ENCODE results near the gene IL20RB. TPM values are rescaled to one million over a fixed set of nuclear protein-coding genes. Genes with fewer than 3 reads are reported as not detected.

Gene IL20RB
- total RNA-seq, 1 experiment from 2014 or later, result 4.2 TPM

GRCh38 chr3:136958939-136959338 lies 1.2 kb downstream of the IL20RB start:
- intact Hi-C loops (cut with micrococcal nuclease; ENCODE audit: unreplicated experiment), result no loop called here

GRCh38 chr3:136959599-136959998 lies 1.8 kb downstream of the IL20RB start:
- ChIA-PET CTCF (no interaction called here), POLR2A (ENCODE audit: low non-redundant PET) (no interaction called here)
- Histone ChIP-seq H3K4me1 (ENCODE audit: insufficient read depth, low read length, poor library complexity, severe bottlenecking) (peaks cover 12% of the 10 kb centered on the region), H3K9me3 (ENCODE audit: low read depth, low read length, poor library complexity, severe bottlenecking) (no peaks in the 10 kb centered on the region), H3K27ac (ENCODE audit: low read depth, low read length, poor library complexity, severe bottlenecking) (no peak overlapping the region), H3K27me3 (replicated peaks; ENCODE audit: insufficient read depth, low read depth, low read length, poor library complexity) (no peaks in the 10 kb centered on the region), H3K4me3 (ENCODE audit: low read depth, low read length, poor library complexity, severe bottlenecking) (no peak overlapping the region), H3K36me3 (ENCODE audit: insufficient read depth, low read length, poor library complexity, severe bottlenecking) (no peaks in the 10 kb centered on the region)
- DNase-seq (ENCODE audit: low spot score), result no peak
- intact Hi-C loops (cut with micrococcal nuclease; ENCODE audit: unreplicated experiment), result no loop called here
- BruUV-seq (replicated peaks), result no TSS peak
- TF ChIP-seq EZH2 (IDR thresholded peaks at IDR 0.05; ENCODE audit: borderline replicate concordance, low read depth, low read length, poor library complexity, severe bottlenecking) (no peak), CTCF (conservative IDR thresholded peaks at IDR 0.05; ENCODE audit: low read depth, low read length) (no peak)

More at GRCh38 chr3:136958939-136959338, 1.2 kb downstream of the IL20RB start:
- no peak for DNase-seq (ENCODE audit: low spot score)
- ChIA-PET POLR2A (ENCODE audit: low non-redundant PET) (no interaction called here), CTCF (no interaction called here)
- H3K4me3 ChIP-seq (ENCODE audit: low read depth, low read length, poor library complexity, severe bottlenecking), result no peak overlapping the region
- no peak overlapping the region for H3K27ac ChIP-seq (ENCODE audit: low read depth, low read length, poor library complexity, severe bottlenecking)
- TF ChIP-seq CTCF (conservative IDR thresholded peaks at IDR 0.05; ENCODE audit: low read depth, low read length) (no peak), EZH2 (IDR thresholded peaks at IDR 0.05; ENCODE audit: borderline replicate concordance, low read depth, low read length, poor library complexity, severe bottlenecking) (no peak)
- no peaks in the 10 kb centered on the region for H3K27me3 ChIP-seq (replicated peaks; ENCODE audit: insufficient read depth, low read depth, low read length, poor library complexity)
- H3K36me3 ChIP-seq (ENCODE audit: insufficient read depth, low read length, poor library complexity, severe bottlenecking), result no peaks in the 10 kb centered on the region
- BruUV-seq (replicated peaks), result TSS peak; percentile 20
- H3K9me3 ChIP-seq (ENCODE audit: low read depth, low read length, poor library complexity, severe bottlenecking), result no peaks in the 10 kb centered on the region
- peaks cover 12% of the 10 kb centered on the region for H3K4me1 ChIP-seq (ENCODE audit: insufficient read depth, low read length, poor library complexity, severe bottlenecking)

- H3K9me3 ChIP-seq (ENCODE audit: low read depth, low read length, poor library complexity, severe bottlenecking), result no peaks in the 10 kb centered on the region
- no peak overlapping the region for H3K4me3 ChIP-seq (ENCODE audit: low read depth, low read length, poor library complexity, severe bottlenecking)
- H3K27ac ChIP-seq (ENCODE audit: low read depth, low read length, poor library complexity, severe bottlenecking), result no peak overlapping the region
- ChIA-PET CTCF (no interaction called here), POLR2A (ENCODE audit: low non-redundant PET) (no interaction called here)
- TF ChIP-seq CTCF (conservative IDR thresholded peaks at IDR 0.05; ENCODE audit: low read depth, low read length), result no peak
- TF ChIP-seq EZH2 (IDR thresholded peaks at IDR 0.05; ENCODE audit: borderline replicate concordance, low read depth, low read length, poor library complexity, severe bottlenecking), result no peak
- BruUV-seq (replicated peaks), result no TSS peak
- H3K36me3 ChIP-seq (ENCODE audit: insufficient read depth, low read length, poor library complexity, severe bottlenecking), result no peaks in the 10 kb centered on the region
- DNase-seq (ENCODE audit: low spot score), result no peak
- H3K27me3 ChIP-seq (replicated peaks; ENCODE audit: insufficient read depth, low read depth, low read length, poor library complexity), result no peaks in the 10 kb centered on the region
- intact Hi-C loops (cut with micrococcal nuclease; ENCODE audit: unreplicated experiment), result no loop called here
- peaks cover 9% of the 10 kb centered on the region for H3K4me1 ChIP-seq (ENCODE audit: insufficient read depth, low read length, poor library complexity, severe bottlenecking)
These were observed 3.4 kb downstream of the IL20RB start for GRCh38 chr3:136960838-136961836.

Measured in A673 (cell line).